ENCODE measurements around the gene DNM3. TPM values are rescaled to one million over a fixed set of nuclear protein-coding genes. Genes with fewer than 3 reads are reported as not detected.

The DNM3 gene
- polyA plus RNA-seq, 1 of the 3 experiments (the other 2 are of a cell fraction) = 0.43 TPM

DNA sequence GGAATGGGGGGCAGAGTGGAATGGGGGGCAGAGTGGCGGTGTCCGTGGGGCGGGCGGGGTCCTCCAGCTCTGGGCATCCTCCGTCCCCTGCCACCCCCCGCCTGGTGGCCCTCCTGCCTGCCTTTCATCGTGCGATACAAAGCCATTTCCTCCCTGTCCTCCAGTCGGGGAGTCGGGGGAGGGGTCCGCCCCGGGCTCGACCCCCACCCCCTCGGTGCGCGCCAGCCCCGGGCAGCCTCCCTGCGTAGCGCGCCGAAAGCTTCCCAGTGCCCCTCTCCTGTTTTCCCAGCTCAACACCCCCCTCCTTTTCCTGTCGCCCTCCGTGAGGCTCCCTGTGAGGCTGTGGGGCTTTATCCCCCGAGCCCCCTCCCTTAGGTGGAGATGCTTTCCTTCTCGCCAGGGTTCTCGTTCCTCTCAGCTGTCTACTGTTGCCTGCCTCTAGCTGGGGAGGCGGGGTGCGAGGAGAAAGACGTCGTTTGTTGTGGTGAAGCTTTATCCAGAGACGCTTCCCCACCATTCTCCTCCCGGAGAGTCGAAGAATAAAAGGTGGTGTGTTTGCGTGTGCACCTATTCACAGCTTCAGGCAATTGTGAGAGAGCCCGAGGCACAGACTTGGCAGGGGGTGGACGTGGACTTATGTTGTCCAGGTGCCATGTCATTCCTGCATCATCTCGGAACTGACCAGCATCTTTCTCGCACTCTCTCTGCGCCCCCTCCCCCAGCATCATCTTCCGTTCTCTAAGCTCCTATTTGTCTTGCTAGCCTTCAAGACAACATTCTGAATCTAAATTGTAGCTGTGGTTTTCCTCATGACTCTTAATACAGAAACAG lies 848 bp downstream of the DNM3 start:
- DNase-seq = peak; percentile 64
- WGBS (ENCODE audit: low lambda C conversion rate) = 6% methylated on average over 36 of the region's 40 CpGs
- peak overlapping the region; percentile 77 for H3K4me2 ChIP-seq
- no peak overlapping the region for H3K9ac ChIP-seq
- H3K27ac ChIP-seq (ENCODE audit: low read depth in 2 of 2, low read length in 1 of 2) = no peak overlapping the region
- H3K9me2 ChIP-seq = no peaks in the 10 kb centered on the region
- TF ChIP-seq, protein P1, sequence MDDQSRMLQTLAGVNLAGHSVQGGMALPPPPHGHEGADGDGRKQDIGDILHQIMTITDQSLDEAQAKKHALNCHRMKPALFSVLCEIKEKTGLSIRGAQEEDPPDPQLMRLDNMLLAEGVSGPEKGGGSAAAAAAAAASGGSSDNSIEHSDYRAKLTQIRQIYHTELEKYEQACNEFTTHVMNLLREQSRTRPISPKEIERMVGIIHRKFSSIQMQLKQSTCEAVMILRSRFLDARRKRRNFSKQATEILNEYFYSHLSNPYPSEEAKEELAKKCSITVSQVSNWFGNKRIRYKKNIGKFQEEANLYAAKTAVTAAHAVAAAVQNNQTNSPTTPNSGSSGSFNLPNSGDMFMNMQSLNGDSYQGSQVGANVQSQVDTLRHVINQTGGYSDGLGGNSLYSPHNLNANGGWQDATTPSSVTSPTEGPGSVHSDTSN (IDR thresholded peaks at IDR 0.05) = no peak
- TF ChIP-seq CHD2 (IDR thresholded peaks at IDR 0.05; ENCODE audit: low read length, partially characterized antibody) = no peak
- TF ChIP-seq, protein P2, sequence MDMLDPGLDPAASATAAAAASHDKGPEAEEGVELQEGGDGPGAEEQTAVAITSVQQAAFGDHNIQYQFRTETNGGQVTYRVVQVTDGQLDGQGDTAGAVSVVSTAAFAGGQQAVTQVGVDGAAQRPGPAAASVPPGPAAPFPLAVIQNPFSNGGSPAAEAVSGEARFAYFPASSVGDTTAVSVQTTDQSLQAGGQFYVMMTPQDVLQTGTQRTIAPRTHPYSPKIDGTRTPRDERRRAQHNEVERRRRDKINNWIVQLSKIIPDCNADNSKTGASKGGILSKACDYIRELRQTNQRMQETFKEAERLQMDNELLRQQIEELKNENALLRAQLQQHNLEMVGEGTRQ (IDR thresholded peaks at IDR 0.05; ENCODE audit: borderline replicate concordance, low read depth, low read length) = no peak
- TF ChIP-seq, protein P3, sequence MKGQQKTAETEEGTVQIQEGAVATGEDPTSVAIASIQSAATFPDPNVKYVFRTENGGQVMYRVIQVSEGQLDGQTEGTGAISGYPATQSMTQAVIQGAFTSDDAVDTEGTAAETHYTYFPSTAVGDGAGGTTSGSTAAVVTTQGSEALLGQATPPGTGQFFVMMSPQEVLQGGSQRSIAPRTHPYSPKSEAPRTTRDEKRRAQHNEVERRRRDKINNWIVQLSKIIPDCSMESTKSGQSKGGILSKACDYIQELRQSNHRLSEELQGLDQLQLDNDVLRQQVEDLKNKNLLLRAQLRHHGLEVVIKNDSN (IDR thresholded peaks at IDR 0.05; ENCODE audit: borderline replicate concordance, low read depth) = no peak
- TF ChIP-seq EZH2phosphoT487 (IDR thresholded peaks at IDR 0.05; ENCODE audit: borderline replicate concordance, low read depth) = no peak
- no peak for TF ChIP-seq EP300 (IDR thresholded peaks at IDR 0.05; ENCODE audit: borderline replicate concordance in 1 of 2, low read depth in 1 of 2, low read length in 1 of 2)
- TF ChIP-seq TEAD4 (IDR thresholded peaks at IDR 0.05; ENCODE audit: borderline replicate concordance, insufficient read depth) = no peak
- no peak for TF ChIP-seq RFX5 (IDR thresholded peaks at IDR 0.05; ENCODE audit: low read length)
- no peak for TF ChIP-seq RAD21 (IDR thresholded peaks at IDR 0.05; ENCODE audit: low read length)
- TF ChIP-seq, protein P4, sequence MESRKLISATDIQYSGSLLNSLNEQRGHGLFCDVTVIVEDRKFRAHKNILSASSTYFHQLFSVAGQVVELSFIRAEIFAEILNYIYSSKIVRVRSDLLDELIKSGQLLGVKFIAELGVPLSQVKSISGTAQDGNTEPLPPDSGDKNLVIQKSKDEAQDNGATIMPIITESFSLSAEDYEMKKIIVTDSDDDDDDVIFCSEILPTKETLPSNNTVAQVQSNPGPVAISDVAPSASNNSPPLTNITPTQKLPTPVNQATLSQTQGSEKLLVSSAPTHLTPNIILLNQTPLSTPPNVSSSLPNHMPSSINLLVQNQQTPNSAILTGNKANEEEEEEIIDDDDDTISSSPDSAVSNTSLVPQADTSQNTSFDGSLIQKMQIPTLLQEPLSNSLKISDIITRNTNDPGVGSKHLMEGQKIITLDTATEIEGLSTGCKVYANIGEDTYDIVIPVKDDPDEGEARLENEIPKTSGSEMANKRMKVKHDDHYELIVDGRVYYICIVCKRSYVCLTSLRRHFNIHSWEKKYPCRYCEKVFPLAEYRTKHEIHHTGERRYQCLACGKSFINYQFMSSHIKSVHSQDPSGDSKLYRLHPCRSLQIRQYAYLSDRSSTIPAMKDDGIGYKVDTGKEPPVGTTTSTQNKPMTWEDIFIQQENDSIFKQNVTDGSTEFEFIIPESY (IDR thresholded peaks at IDR 0.05; ENCODE audit: borderline replicate concordance, low read depth) = no peak
- TF ChIP-seq, protein P5, sequence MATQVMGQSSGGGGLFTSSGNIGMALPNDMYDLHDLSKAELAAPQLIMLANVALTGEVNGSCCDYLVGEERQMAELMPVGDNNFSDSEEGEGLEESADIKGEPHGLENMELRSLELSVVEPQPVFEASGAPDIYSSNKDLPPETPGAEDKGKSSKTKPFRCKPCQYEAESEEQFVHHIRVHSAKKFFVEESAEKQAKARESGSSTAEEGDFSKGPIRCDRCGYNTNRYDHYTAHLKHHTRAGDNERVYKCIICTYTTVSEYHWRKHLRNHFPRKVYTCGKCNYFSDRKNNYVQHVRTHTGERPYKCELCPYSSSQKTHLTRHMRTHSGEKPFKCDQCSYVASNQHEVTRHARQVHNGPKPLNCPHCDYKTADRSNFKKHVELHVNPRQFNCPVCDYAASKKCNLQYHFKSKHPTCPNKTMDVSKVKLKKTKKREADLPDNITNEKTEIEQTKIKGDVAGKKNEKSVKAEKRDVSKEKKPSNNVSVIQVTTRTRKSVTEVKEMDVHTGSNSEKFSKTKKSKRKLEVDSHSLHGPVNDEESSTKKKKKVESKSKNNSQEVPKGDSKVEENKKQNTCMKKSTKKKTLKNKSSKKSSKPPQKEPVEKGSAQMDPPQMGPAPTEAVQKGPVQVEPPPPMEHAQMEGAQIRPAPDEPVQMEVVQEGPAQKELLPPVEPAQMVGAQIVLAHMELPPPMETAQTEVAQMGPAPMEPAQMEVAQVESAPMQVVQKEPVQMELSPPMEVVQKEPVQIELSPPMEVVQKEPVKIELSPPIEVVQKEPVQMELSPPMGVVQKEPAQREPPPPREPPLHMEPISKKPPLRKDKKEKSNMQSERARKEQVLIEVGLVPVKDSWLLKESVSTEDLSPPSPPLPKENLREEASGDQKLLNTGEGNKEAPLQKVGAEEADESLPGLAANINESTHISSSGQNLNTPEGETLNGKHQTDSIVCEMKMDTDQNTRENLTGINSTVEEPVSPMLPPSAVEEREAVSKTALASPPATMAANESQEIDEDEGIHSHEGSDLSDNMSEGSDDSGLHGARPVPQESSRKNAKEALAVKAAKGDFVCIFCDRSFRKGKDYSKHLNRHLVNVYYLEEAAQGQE (IDR thresholded peaks at IDR 0.05; ENCODE audit: low read depth, low read length) = no peak
- TF ChIP-seq FOXJ3 (CRISPR knock-in tag; IDR thresholded peaks at IDR 0.05) = no peak
- TF ChIP-seq ELF1 (IDR thresholded peaks at IDR 0.05) = no peak
- no peak for TF ChIP-seq POLR2AphosphoS5 (IDR thresholded peaks at IDR 0.05; ENCODE audit: low read depth, low read length)
- no peaks in the 10 kb centered on the region for H4K20me1 ChIP-seq (ENCODE audit: insufficient read depth)
- H3K4me1 ChIP-seq (ENCODE audit: control insufficient read depth in 1 of 2, insufficient read depth in 2 of 2, low read depth in 1 of 2, low read length in 1 of 2) = peaks cover 0 to 15% of the 10 kb centered on the region in 2 experiments; a peak in 2 of 4 replicates
- no peaks in the 10 kb centered on the region for H3K9me3 ChIP-seq
- POLR2A ChIA-PET = interaction anchor here (1.1 kb wide), 1 partner anchor 101 kb away, joined by 3 read pairs; the partner anchor contains the start of gene VAMP4
- no peaks in the 10 kb centered on the region for H3K79me2 ChIP-seq (ENCODE audit: insufficient read depth)
- peak overlapping the region; percentile 49 to 60; a peak in 3 of 4 replicates for H3K4me3 ChIP-seq (ENCODE audit: low read depth in 2 of 2, low read length in 1 of 2)
- H3F3A ChIP-seq (replicated peaks; ENCODE audit: insufficient read depth) = no peaks in the 10 kb centered on the region
- peaks cover 26% of the 10 kb centered on the region for H3K27me3 ChIP-seq (ENCODE audit: insufficient read depth)
- CTCF ChIA-PET = interaction anchor here (1.0 to 2.6 kb wide), 5 partner anchors 32 to 198 kb away, joined by 3 to 10 read pairs (median 3); no protein-coding TSS in a partner anchor
- H3K36me3 ChIP-seq (replicated peaks in 1 of 2; ENCODE audit: control insufficient read depth in 1 of 2, insufficient read depth in 2 of 2, low read length in 1 of 2) = no peaks in the 10 kb centered on the region
- H2AFZ ChIP-seq (ENCODE audit: low read depth) = peak overlapping the region; percentile 93
